HEK293 (cell line): ENCODE measurements around the gene SH3RF3.
"Not testable (repeated sequence)": the region's sequence is repeated elsewhere in the genome, so short reads cannot be mapped to it uniquely, and the experiment has no call there.

Experiments
- CTCF ChIA-PET: fragments of 350-600 bp; formaldehyde crosslinking; extraction: SDS; loops from one replicate; lab custom pipeline; 2021; ENCODE audit warnings: antibody characterized with exemption; lab: Yijun Ruan, JAX
- POLR2A ChIA-PET: fragments of 300-600 bp; formaldehyde crosslinking; extraction: SDS; loops from one replicate; lab custom pipeline; 2020; ENCODE audit warnings: antibody characterized with exemption, inconsistent platforms; lab: Yijun Ruan, JAX
- H3K27ac ChIP-seq: fragments of 200-500 bp; sonication (Bioruptor generic); 2 replicates; pipeline ENCODE4 v1.5.1; 2014; ENCODE audit warnings: low read depth, low read length, control low read depth, inconsistent platforms; ENCODE audit errors: extremely low read depth
- H3K36me3 ChIP-seq, 2 experiments: fragments of 200-500 bp in 1 of 2; sonication (Bioruptor generic) in 1 of 2; 1 replicate in 1 of 2; 2 replicates in 1 of 2; pipeline ENCODE4 v1.5.1; 2014 to 2017; ENCODE audit warnings: inconsistent platforms in 2 of 2, low read length in 2 of 2; ENCODE audit not compliant: control insufficient read depth in 2 of 2, insufficient read depth in 1 of 2
- H3K4me1 ChIP-seq: fragments of 200-500 bp; sonication (Bioruptor generic); 2 replicates; pipeline ENCODE4 v1.5.1; 2014; ENCODE audit warnings: mild to moderate bottlenecking, low read length, inconsistent platforms; ENCODE audit not compliant: control insufficient read depth, insufficient read depth
- H3K4me3 ChIP-seq: 2 replicates; pipeline ENCODE4 v1.5.1; 2011; ENCODE audit warnings: low read depth, mild to moderate bottlenecking, control low read depth, low read length, moderate library complexity
- H3K9me3 ChIP-seq: fragments of 200-500 bp; sonication (Bioruptor generic); 2 replicates; pipeline ENCODE4 v1.5.1; 2014; ENCODE audit warnings: low read depth, low read length, inconsistent platforms; ENCODE audit not compliant: control insufficient read depth, insufficient read depth
- SP3 ChIP-seq: fragments of 450-650 bp; formaldehyde crosslinking; IDR thresholded peaks from 2 replicates; pipeline ENCODE4 v1.5.1; 2016; ENCODE audit warnings: missing biosample characterization, missing genetic modification characterization
- ZBTB21 ChIP-seq: fragments of 450-650 bp; formaldehyde crosslinking; IDR thresholded peaks from 2 replicates; pipeline ENCODE4 v1.5.1; 2017; ENCODE audit warnings: missing biosample characterization, missing genetic modification characterization
- ZNF140 ChIP-seq: fragments of 450-650 bp; formaldehyde crosslinking; IDR thresholded peaks from 2 replicates; pipeline ENCODE4 v1.5.1; 2016; ENCODE audit warnings: missing biosample characterization, missing genetic modification characterization
- ZNF175 ChIP-seq: fragments of 450-650 bp; formaldehyde crosslinking; IDR thresholded peaks from 2 replicates; pipeline ENCODE4 v1.5.1; 2016; ENCODE audit warnings: missing biosample characterization, missing genetic modification characterization
- ZNF23 ChIP-seq: fragments of 450-650 bp; formaldehyde crosslinking; IDR thresholded peaks from 2 replicates; pipeline ENCODE4 v1.5.1; 2016; ENCODE audit warnings: missing biosample characterization, missing genetic modification characterization, borderline replicate concordance
- ZNF48 ChIP-seq: fragments of 450-650 bp; formaldehyde crosslinking; IDR thresholded peaks from 2 replicates; pipeline ENCODE4 v1.5.1; 2016; ENCODE audit warnings: missing biosample characterization, missing genetic modification characterization
- ZNF561 ChIP-seq: fragments of 450-650 bp; IDR thresholded peaks from 2 replicates; pipeline ENCODE4 v1.5.1; 2018; ENCODE audit warnings: missing biosample characterization, missing genetic modification characterization, borderline replicate concordance
- ZNF629 ChIP-seq: fragments of 450-650 bp; formaldehyde crosslinking; IDR thresholded peaks from 2 replicates; pipeline ENCODE4 v1.5.1; 2017; ENCODE audit warnings: missing biosample characterization, missing genetic modification characterization
- ZSCAN30 ChIP-seq: fragments of 450-650 bp; IDR thresholded peaks from 2 replicates; pipeline ENCODE4 v1.5.1; 2018; ENCODE audit warnings: missing biosample characterization, mild to moderate bottlenecking, missing genetic modification characterization, moderate library complexity
- TF ChIP-seq, protein P1 (sequence below): fragments of 450-650 bp; formaldehyde crosslinking; IDR thresholded peaks from 2 replicates; pipeline ENCODE4 v1.5.1; 2016; ENCODE audit warnings: missing biosample characterization, missing genetic modification characterization
- TF ChIP-seq, protein P2 (sequence below): fragments of 450-650 bp; formaldehyde crosslinking; IDR thresholded peaks from 2 replicates; pipeline ENCODE4 v1.5.1; 2016; ENCODE audit warnings: missing biosample characterization, missing genetic modification characterization, low read depth

The SH3RF3 gene

DNA sequence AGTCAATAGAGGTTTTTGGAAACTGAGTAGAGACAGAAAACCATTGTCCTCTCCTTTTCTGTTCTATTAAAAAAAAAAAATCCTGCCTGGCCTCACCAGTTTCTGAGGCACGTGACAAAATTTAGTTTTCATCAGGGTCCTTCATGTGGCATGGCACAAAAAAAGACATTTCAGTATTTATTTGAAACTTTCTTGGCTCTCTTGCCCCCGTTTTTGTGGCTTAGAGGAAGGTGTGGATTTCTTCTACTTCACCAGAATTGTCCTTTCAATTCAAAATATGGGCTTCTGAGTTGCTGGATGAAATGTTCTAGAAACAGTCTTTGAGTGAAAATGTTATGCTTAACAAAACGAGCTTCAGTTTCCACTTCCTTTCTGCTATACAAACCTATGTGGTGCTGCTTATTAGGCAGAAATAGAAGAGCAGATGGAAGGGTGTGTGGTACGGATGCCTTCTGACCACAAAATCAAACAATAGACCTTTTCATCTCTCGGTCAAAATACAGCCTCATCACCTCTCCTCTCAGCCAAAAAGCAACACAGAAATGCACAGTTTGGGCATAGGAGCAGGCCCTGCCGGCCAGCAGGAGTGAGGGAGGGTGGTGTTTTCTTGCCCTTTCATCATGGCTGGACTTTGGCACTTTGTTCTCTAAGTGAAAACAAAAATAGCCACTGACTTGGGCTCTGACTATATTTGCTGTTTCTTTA lies 89.2 kb downstream of the SH3RF3 start:
- ChIA-PET POLR2A (interaction anchor here (1.4 kb wide), 1 partner anchor 9 kb away, joined by 3 read pairs; no protein-coding TSS in a partner anchor), CTCF (interaction anchor here (0.9 kb wide), 2 partner anchors 18 to 288 kb away, joined by 3 to 4 read pairs; no protein-coding TSS in a partner anchor)
- no peaks in the 10 kb centered on the region for H3K36me3 ChIP-seq
- TF ChIP-seq, protein P1, sequence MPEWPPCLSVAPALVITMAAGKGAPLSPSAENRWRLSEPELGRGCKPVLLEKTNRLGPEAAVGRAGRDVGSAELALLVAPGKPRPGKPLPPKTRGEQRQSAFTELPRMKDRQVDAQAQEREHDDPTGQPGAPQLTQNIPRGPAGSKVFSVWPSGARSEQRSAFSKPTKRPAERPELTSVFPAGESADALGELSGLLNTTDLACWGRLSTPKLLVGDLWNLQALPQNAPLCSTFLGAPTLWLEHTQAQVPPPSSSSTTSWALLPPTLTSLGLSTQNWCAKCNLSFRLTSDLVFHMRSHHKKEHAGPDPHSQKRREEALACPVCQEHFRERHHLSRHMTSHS (tag by site-specific recombination) = no peak
- no peak for TF ChIP-seq ZSCAN30
- no peak for TF ChIP-seq ZNF561 (tag by site-specific recombination)
- H3K27ac ChIP-seq = no peak overlapping the region
- H3K4me3 ChIP-seq = no peak overlapping the region
- no peaks in the 10 kb centered on the region for H3K9me3 ChIP-seq
- peaks cover 27% of the 10 kb centered on the region for H3K4me1 ChIP-seq

DNA sequence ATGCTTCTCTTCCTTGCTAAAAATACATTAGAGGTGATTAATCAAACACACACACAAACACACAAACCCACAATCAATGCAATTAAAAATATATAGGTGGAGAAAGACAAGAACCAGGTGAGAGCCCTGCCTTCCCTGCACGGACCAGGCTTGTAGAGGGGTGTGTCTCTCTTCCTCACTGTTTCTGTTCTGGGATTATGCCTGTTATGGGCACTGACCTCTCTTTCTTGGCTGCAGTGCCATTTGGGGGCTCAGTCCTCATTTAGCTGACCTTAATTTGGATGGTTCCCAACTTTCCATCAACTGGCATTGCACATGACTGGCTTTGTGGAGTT lies 89.8 kb downstream of the SH3RF3 start:
- H3K27ac ChIP-seq = no peak overlapping the region
- CTCF ChIA-PET = interaction anchor here (0.9 kb wide), 1 partner anchor 18 kb away, joined by 4 read pairs; no protein-coding TSS in a partner anchor
- no peaks in the 10 kb centered on the region for H3K9me3 ChIP-seq
- peaks cover 22% of the 10 kb centered on the region for H3K4me1 ChIP-seq
- POLR2A ChIA-PET = interaction anchor here (1.4 kb wide), 1 partner anchor 9 kb away, joined by 3 read pairs; no protein-coding TSS in a partner anchor
- no peaks in the 10 kb centered on the region for H3K36me3 ChIP-seq
- H3K4me3 ChIP-seq = no peak overlapping the region
- no peak for TF ChIP-seq ZBTB21
- TF ChIP-seq ZNF23 (tag by site-specific recombination) = no peak
- TF ChIP-seq ZNF175 (tag by site-specific recombination) = no peak
- no peak for TF ChIP-seq ZSCAN30
- TF ChIP-seq ZNF48 (tag by site-specific recombination) = no peak
- no peak for TF ChIP-seq SP3 (tag by site-specific recombination)

DNA sequence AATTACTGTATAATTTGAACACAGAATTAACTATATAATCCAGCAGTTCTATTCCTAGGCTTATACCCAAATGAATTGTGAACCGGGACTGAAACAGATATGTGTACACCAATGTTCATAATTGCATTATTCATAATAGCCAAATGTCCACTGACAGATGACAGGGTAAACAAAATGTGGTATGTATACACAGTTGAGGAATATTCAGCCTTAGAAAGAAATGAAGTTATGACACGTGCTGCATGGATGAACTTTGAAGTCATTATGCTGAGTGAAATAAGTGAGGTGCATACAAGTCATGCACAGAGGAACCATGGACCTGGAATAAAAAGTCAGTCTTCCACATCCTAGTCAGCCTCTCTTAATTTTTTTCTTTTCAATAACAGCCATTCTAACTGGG lies 91.9 kb downstream of the SH3RF3 start:
- Histone ChIP-seq H3K4me1 (peaks cover 5% of the 10 kb centered on the region), H3K36me3 (no peaks in the 10 kb centered on the region), H3K9me3 (no peaks in the 10 kb centered on the region), H3K27ac (no peak overlapping the region), H3K4me3 (no peak overlapping the region)
- ChIA-PET CTCF (no interaction called here), POLR2A (no interaction called here)
- no peak for TF ChIP-seq ZNF140 (tag by site-specific recombination)

DNA sequence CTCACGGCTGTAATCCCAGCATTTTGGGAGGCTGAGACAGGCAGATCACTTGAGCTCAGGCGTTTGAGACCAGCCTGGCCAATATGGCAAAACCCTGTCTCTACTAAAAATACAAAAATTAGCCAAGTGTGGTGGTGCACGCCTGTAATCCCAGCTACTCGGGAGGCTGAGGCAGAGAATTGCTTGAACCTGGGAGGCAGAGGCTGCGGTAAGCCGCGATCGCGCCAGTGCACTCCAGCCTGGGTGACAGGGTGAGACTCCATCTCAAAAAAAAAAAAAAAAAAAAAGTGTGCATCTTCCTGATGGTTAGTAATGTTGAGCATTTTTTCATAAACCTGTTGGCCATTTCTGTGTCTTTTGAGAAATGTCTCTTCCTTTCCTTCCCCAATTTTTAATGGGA lies 92.3 kb downstream of the SH3RF3 start:
- H3K36me3 ChIP-seq, POLR2A ChIA-PET: not testable (repeated sequence)

DNA sequence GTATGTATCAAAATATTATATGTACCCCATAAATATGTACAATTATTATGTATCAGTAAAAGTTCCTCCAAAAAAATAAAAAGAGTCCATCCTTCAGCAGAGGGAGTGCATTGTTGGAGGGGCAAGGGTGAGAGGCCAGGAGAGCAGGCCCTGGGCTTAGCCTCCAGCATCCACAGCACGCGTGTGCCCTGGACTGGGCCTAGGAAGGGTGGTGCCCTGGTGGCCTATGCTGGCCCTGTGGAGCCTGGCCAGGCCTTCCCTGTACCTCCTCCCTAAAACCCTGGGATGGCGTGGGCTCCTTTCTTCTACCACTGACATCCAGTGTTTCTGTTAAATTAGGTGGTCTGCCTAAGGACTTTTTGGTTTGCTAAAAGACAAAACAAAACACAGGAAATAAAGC lies 93.4 kb downstream of the SH3RF3 start:
- H3K4me1 ChIP-seq = no peaks in the 10 kb centered on the region
- POLR2A ChIA-PET = no interaction called here
- TF ChIP-seq, protein P2, sequence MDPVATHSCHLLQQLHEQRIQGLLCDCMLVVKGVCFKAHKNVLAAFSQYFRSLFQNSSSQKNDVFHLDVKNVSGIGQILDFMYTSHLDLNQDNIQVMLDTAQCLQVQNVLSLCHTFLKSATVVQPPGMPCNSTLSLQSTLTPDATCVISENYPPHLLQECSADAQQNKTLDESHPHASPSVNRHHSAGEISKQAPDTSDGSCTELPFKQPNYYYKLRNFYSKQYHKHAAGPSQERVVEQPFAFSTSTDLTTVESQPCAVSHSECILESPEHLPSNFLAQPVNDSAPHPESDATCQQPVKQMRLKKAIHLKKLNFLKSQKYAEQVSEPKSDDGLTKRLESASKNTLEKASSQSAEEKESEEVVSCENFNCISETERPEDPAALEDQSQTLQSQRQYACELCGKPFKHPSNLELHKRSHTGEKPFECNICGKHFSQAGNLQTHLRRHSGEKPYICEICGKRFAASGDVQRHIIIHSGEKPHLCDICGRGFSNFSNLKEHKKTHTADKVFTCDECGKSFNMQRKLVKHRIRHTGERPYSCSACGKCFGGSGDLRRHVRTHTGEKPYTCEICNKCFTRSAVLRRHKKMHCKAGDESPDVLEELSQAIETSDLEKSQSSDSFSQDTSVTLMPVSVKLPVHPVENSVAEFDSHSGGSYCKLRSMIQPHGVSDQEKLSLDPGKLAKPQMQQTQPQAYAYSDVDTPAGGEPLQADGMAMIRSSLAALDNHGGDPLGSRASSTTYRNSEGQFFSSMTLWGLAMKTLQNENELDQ (tag by site-specific recombination) = no peak
- TF ChIP-seq ZNF629 (tag by site-specific recombination) = no peak
- TF ChIP-seq, all 188 proteins: peak for 0
- Histone ChIP-seq H3K4me3 (no peak overlapping the region), H3K36me3 (no peaks in the 10 kb centered on the region), H3K9me3 (no peaks in the 10 kb centered on the region), H3K27ac (no peak overlapping the region)
- CTCF ChIA-PET = interaction anchor here (0.6 kb wide), 3 partner anchors 12 to 123 kb away, joined by 3 read pairs; no protein-coding TSS in a partner anchor

More for the DNA sequence above, 92.3 kb downstream of the SH3RF3 start:
- CTCF ChIA-PET, H3K9me3 ChIP-seq, H3K4me1 ChIP-seq, H3K27ac ChIP-seq, H3K4me3 ChIP-seq: not testable (repeated sequence)
